Heart right ventricle (tissue), 16 donors: ENCODE data around the gene SCGB3A2. TPM values are rescaled to one million over a fixed set of nuclear protein-coding genes. Genes with fewer than 3 reads are reported as not detected.

Experiments
- ATAC-seq, 8 donors: fragments of 200-7000 bp; cut with Tn5 transposase; one replicate each; pipeline ENCODE4 v1.9.1; 2020; ENCODE audit warnings: mild to moderate bottlenecking in 8 of 8, moderate library complexity in 8 of 8, moderate number of reproducible peaks in 1 of 8
- DNase-seq, 2 donors: peaks; one replicate each; pipeline ENCODE4 v3.0.0-alpha.2; 2020
- H3K27ac ChIP-seq, 10 donors: fragments of 200-600 bp; sonication (generic) in 2 of 10; one replicate each; pipeline versions ENCODE4 v1.5.0 to v1.8.0; 2020 to 2022; ENCODE audit warnings: mild to moderate bottlenecking in 3 of 10
- H3K27me3 ChIP-seq, 7 donors: fragments of 200-600 bp; one replicate each; pipeline ENCODE4 v1.8.0; 2021 to 2022; ENCODE audit warnings: mild to moderate bottlenecking in 2 of 7
- H3K36me3 ChIP-seq, 9 donors: fragments of 200-600 bp; sonication (generic) in 1 of 9; one replicate each; pipeline versions ENCODE4 v1.5.0 to v1.8.0; 2020 to 2022; ENCODE audit warnings: mild to moderate bottlenecking in 2 of 9
- H3K4me1 ChIP-seq, 9 donors: fragments of 200-600 bp; sonication (generic) in 1 of 9; one replicate each; pipeline versions ENCODE4 v1.5.0 to v1.8.0; 2020 to 2022; ENCODE audit warnings: mild to moderate bottlenecking in 4 of 9
- H3K4me3 ChIP-seq, 10 donors: fragments of 200-600 bp; sonication (generic) in 2 of 10; one replicate each; pipeline versions ENCODE4 v1.5.0 to v1.8.0; 2020 to 2022; ENCODE audit warnings: mild to moderate bottlenecking in 7 of 10, moderate library complexity in 2 of 10
- H3K9me3 ChIP-seq, 11 donors: fragments of 200-600 bp in 10 of 11; sonication (generic) in 2 of 11; one replicate each; pipeline versions ENCODE4 v1.5.0 to v1.8.0; 2013 to 2022; ENCODE audit warnings: mild to moderate bottlenecking in 2 of 11, control low read depth in 1 of 11, moderate library complexity in 1 of 11
- CTCF ChIP-seq, 9 donors: fragments of 200-600 bp; sonication (generic) in 2 of 9; IDR thresholded peaks; one replicate each; pipeline versions ENCODE4 v1.5.0 to v1.8.0; 2021 to 2022; ENCODE audit warnings: antibody characterized with exemption in 9 of 9, mild to moderate bottlenecking in 5 of 9, moderate library complexity in 1 of 9
- WGBS, 2 donors: extraction: QIAGEN DNeasy Blood & Tissue Kit; methylation state at CpG; one replicate each; pipeline ENCODE4 v1.1.7; 2013; ENCODE audit warnings: inconsistent platforms in 1 of 2; 5-methylcytosine and 5-hydroxymethylcytosine counted together
- intact Hi-C, 10 donors: fragments of 100-400 bp; cut with DNase I; formaldehyde crosslinking; loops; one replicate each; pipeline versions ENCODE4 v1.11.1 to v1.14.2; 2022
- polyA plus RNA-seq, 2 donors: library from polyadenylated mRNA; stranded (reverse); fragments of 200-250 nt; gene quantifications; one replicate each; pipeline ENCODE4 v1.2.3, GENCODE V29; 2013
- total RNA-seq, 10 donors: library from RNA; stranded (reverse); fragmentation: NEBNext Ultra II Directional in 3 of 10; extraction: Animal tissue kit (Norgen Biotek cat#: 25700) in 3 of 10; gene quantifications; one replicate each; pipeline versions ENCODE4 v1.2.1 to v1.2.4, GENCODE V29; 2021 to 2023
- donor health status: Arrhythmogenic right ventricular cardiomyopathy.
- donor health status: ischemic (EF 13 %, LVEDD 7.1; RV severe dilation, severe dysfunction).
- donor health status: healthy with polysubstance abuse.
- donor health status: DM: no; HTN: yes; CAD: no.
- donor health status: DM: no; HTN: no; CAD: no.
- donor health status: ischemic (EF 25% LVEDD 6.9; RV normal size, moderate dysfunction).
- donor health status: ischemic (EF 25% LVEDD 5.7; RV mildly dilated, moderate dysfunction).
- donor health status: healthy.
- donor health status: DM: yes; HTN: yes; CAD: no.
- donor health status: Ischemic cardiomyopathy.
- donor health status: ischemic (EF 35%, LVEDD 5.7; RV mildly dilated, moderate dysfunction).
- donor health status: nonischemic (EF 11% LVEDD 7.7; RV severe dilation, severe dysfunction).
- donor health status: DM: yes; HTN: yes; CAD: no.
- donor health status: PGD.
- donor health status: ischemic (EF 29% LVEDD 5.4; RV normal size, mild dysfunction).
- donor health status: nonischemic (EF 23%, LVEDD 6.1; RV moderate dilation, normal function).

The SCGB3A2 gene
- total and polyA plus RNA-seq, 12 donors, result 0.17 TPM; not detected in 11

GRCh38 chr5:147853372-147853987 is 25.0 kb upstream of the SCGB3A2 start:
- WGBS, 2 donors, result 65 to 81% methylated on average over 3 of the region's 3 CpGs
- no peak for TF ChIP-seq CTCF (IDR thresholded peaks at IDR 0.05)
- intact Hi-C loops, result loop anchor here in 2 of 10 donors (10.0 kb wide), 1 partner anchor 261 kb away; no protein-coding TSS in a partner anchor

GRCh38 chr5:147854331-147854730 is 24.2 kb upstream of the SCGB3A2 start:
- H3K9me3 ChIP-seq, result no peaks in the 10 kb centered on the region
- H3K4me3 ChIP-seq, result no peak overlapping the region
- 65 to 88% methylated on average over 3 of the region's 3 CpGs for WGBS, 2 donors
- no peaks in the 10 kb centered on the region for H3K27me3 ChIP-seq
- intact Hi-C loops, result loop anchor here in 2 of 10 donors (10.0 kb wide), 1 partner anchor 260 kb away; no protein-coding TSS in a partner anchor
- no peaks in the 10 kb centered on the region for H3K4me1 ChIP-seq
- TF ChIP-seq CTCF (IDR thresholded peaks at IDR 0.05), result no peak
- ATAC-seq (no peak), DNase-seq (no peak)
- H3K27ac ChIP-seq, result no peak overlapping the region
- H3K36me3 ChIP-seq, result no peaks in the 10 kb centered on the region

More at GRCh38 chr5:147853372-147853987, 25.0 kb upstream of the SCGB3A2 start:
- Histone ChIP-seq H3K27me3 (no peaks in the 10 kb centered on the region), H3K9me3 (no peaks in the 10 kb centered on the region), H3K27ac (no peak overlapping the region), H3K36me3 (no peaks in the 10 kb centered on the region), H3K4me3 (no peak overlapping the region), H3K4me1 (no peaks in the 10 kb centered on the region)
- ATAC-seq (no peak), DNase-seq (no peak)

- Histone ChIP-seq H3K4me3 (no peak overlapping the region), H3K27ac (no peak overlapping the region), H3K9me3 (no peaks in the 10 kb centered on the region), H3K36me3 (no peaks in the 10 kb centered on the region), H3K27me3 (no peaks in the 10 kb centered on the region), H3K4me1 (no peaks in the 10 kb centered on the region)
- 73 to 74% methylated on average over 11 of the region's 11 CpGs for WGBS, 2 donors
- no peak for DNase-seq
- intact Hi-C loops, result loop anchor here in 4 of 10 donors (5.0 to 10.0 kb wide), 3 partner anchors 77 to 260 kb away; no protein-coding TSS in a partner anchor
- no peak for TF ChIP-seq CTCF (IDR thresholded peaks at IDR 0.05)
- no peak for ATAC-seq
Measured at GRCh38 chr5:147854894-147855773, 23.4 kb upstream of the SCGB3A2 start.

- H3K9me3 ChIP-seq, result no peaks in the 10 kb centered on the region
- H3K27me3 ChIP-seq, result no peaks in the 10 kb centered on the region
- H3K4me1 ChIP-seq, result no peaks in the 10 kb centered on the region
- H3K27ac ChIP-seq, result no peak overlapping the region
- intact Hi-C loops, result loop anchor here in 5 of 10 donors (2.0 to 10.0 kb wide), 4 partner anchors 77 to 259 kb away; no protein-coding TSS in a partner anchor
- 40 to 49% methylated on average over 4 of the region's 4 CpGs for WGBS, 2 donors
- no peaks in the 10 kb centered on the region for H3K36me3 ChIP-seq
- H3K4me3 ChIP-seq, result no peak overlapping the region
- TF ChIP-seq CTCF (IDR thresholded peaks at IDR 0.05), result no peak
- DNase-seq, result no peak
- no peak for ATAC-seq
Measured at GRCh38 chr5:147855774-147856069, 22.8 kb upstream of the SCGB3A2 start.
